HCT116 (cell line): ENCODE measurements around the gene POP7.

Source experiments
- CTCF ChIP-seq, 3 experiments: fragments of 200-600 bp in 1 of 3; sonication (generic) in 1 of 3; IDR thresholded peaks in 2 of 3; conservative IDR thresholded peaks in 1 of 3; 2 replicates each; pipeline ENCODE4 v1.5.1; 2012 to 2017; ENCODE audit warnings: low read depth in 2 of 3, low read length in 2 of 3, antibody characterized with exemption in 1 of 3, borderline replicate concordance in 1 of 3, control low read depth in 1 of 3, mild to moderate bottlenecking in 1 of 3, mixed read lengths in 1 of 3, mixed run types in 1 of 3, moderate library complexity in 1 of 3; ENCODE audit not compliant: insufficient read depth in 1 of 3
- ELF1 ChIP-seq: IDR thresholded peaks from 2 replicates; pipeline ENCODE4 v1.6.1; 2012; ENCODE audit warnings: low read depth, borderline replicate concordance
- EZH2 ChIP-seq: fragments of 200-600 bp; sonication (generic); IDR thresholded peaks from 2 replicates; pipeline ENCODE4 v1.6.1; 2017; ENCODE audit warnings: antibody characterized with exemption, mixed run types
- FOSL1 ChIP-seq: IDR thresholded peaks from 2 replicates; pipeline ENCODE4 v1.6.1; 2012; ENCODE audit warnings: low read depth
- POLR2A ChIP-seq: IDR thresholded peaks from 2 replicates; pipeline ENCODE4 v1.7.0; 2011; ENCODE audit warnings: borderline replicate concordance; ENCODE audit not compliant: insufficient read depth, insufficient read length; ENCODE audit errors: extremely low read depth
- SIN3A ChIP-seq: IDR thresholded peaks from 2 replicates; pipeline ENCODE4 v1.6.1; 2012; ENCODE audit warnings: low read depth
- TF ChIP-seq, protein P1 (sequence below): IDR thresholded peaks from 2 replicates; pipeline ENCODE4 v1.6.1; 2011; ENCODE audit warnings: mild to moderate bottlenecking, low read length, moderate library complexity; ENCODE audit not compliant: insufficient replicate concordance; ENCODE audit errors: extremely low read depth
- TF ChIP-seq, protein P2 (sequence below): IDR thresholded peaks from 2 replicates; pipeline ENCODE4 v1.6.1; 2012

DNA sequence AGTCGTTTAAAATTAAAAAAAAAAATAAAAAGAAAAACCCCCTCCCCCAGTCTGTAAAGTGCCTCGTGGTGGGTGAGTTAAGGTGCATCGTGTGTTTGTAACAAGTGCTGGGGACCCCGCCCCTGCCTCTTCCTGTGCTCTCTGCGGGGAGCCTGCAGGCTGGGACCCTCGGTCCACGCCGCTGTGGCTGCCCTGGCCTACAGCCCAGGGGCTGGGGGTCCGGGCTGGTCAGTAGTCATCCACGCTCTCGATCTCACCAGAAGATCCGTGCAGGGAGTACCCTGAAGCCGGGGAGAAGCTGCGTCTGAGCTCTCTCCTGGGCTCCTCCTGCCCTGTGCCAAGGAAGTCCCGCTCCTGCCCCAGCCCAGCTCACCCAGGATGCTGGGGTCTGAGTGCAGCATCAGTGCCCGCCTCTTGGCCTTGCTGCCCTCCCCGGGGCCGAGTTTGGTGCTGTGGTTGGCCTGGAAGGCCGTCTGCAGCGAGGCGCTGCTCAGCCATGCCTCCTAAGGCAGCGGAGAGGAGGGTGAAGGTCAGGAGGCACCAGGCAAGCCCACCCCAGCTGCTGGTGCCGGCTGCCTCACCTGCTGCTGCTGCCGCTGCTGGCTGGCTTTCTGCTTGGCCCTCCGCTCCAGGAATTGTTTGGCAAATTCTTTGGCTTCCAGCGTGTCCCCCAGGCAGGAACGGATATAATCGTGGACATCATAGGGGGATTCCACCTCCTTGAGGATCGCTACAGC lies 24.3 kb upstream of the POP7 start:
- TF ChIP-seq POLR2A (no peak), EZH2 (no peak), SIN3A (no peak), CTCF (IDR thresholded peaks at IDR 0.05 in 2 of 3, conservative IDR thresholded peaks at IDR 0.05 in 1 of 3; ENCODE audit: borderline replicate concordance in 1 of 3, insufficient read depth in 1 of 3, low read depth in 2 of 3, low read length in 2 of 3) (no peak), ELF1 (no peak), FOSL1 (no peak)
- TF ChIP-seq, protein P1, sequence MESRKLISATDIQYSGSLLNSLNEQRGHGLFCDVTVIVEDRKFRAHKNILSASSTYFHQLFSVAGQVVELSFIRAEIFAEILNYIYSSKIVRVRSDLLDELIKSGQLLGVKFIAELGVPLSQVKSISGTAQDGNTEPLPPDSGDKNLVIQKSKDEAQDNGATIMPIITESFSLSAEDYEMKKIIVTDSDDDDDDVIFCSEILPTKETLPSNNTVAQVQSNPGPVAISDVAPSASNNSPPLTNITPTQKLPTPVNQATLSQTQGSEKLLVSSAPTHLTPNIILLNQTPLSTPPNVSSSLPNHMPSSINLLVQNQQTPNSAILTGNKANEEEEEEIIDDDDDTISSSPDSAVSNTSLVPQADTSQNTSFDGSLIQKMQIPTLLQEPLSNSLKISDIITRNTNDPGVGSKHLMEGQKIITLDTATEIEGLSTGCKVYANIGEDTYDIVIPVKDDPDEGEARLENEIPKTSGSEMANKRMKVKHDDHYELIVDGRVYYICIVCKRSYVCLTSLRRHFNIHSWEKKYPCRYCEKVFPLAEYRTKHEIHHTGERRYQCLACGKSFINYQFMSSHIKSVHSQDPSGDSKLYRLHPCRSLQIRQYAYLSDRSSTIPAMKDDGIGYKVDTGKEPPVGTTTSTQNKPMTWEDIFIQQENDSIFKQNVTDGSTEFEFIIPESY, result no peak
- TF ChIP-seq, protein P2, sequence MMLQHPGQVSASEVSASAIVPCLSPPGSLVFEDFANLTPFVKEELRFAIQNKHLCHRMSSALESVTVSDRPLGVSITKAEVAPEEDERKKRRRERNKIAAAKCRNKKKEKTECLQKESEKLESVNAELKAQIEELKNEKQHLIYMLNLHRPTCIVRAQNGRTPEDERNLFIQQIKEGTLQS, result no peak
